ENCODE measurements around the gene TTYH3. TPM values are rescaled to one million over a fixed set of nuclear protein-coding genes. Genes with fewer than 3 reads are reported as not detected.

TTYH3 gene
- total and polyA plus RNA-seq, 2 of the 13 experiments (the other 11 are each of a cell fraction or from before 2014, with no cell fraction given): 26.3 to 50.0 TPM

- TF ChIP-seq NAIF1 (CRISPR knock-in tag; IDR thresholded peaks at IDR 0.05; ENCODE audit: borderline replicate concordance) (peak; percentile 53; the same call in 1 of the 2 replicates), HNRNPLL (IDR thresholded peaks at IDR 0.05; ENCODE audit: low read depth, low read length, poor library complexity, severe bottlenecking) (peak; percentile 18), ZNF576 (CRISPR knock-in tag; IDR thresholded peaks at IDR 0.05) (0 out of 2 replicates have a peak, but pooled peaks have one; percentile 58), FOXP1 (IDR thresholded peaks at IDR 0.05) (no peak), FOXP1 (CRISPR knock-in tag; IDR thresholded peaks at IDR 0.05) (peak; percentile 55), TFAP4 (IDR thresholded peaks at IDR 0.05; ENCODE audit: borderline replicate concordance, low read depth) (peak; percentile 87), ZNF3 (CRISPR knock-in tag; IDR thresholded peaks at IDR 0.05) (no peak), ZBTB21 (CRISPR knock-in tag; IDR thresholded peaks at IDR 0.05) (0 out of 2 replicates have a peak, but pooled peaks have one; percentile 30), GLI4 (CRISPR knock-in tag; IDR thresholded peaks at IDR 0.05; ENCODE audit: borderline replicate concordance) (peak; percentile 96; the same call in 1 of the 2 replicates), SRSF9 (IDR thresholded peaks at IDR 0.05; ENCODE audit: borderline replicate concordance, insufficient read depth, low read depth, low read length, poor library complexity, severe bottlenecking) (no peak), SIX4 (CRISPR knock-in tag; IDR thresholded peaks at IDR 0.05) (0 out of 2 replicates have a peak, but pooled peaks have one; percentile 37), SPEN (CRISPR knock-in tag; IDR thresholded peaks at IDR 0.05; ENCODE audit: low read depth) (peak; percentile 93), ZBTB43 (CRISPR knock-in tag; conservative IDR thresholded peaks at IDR 0.05) (peak; percentile 89), ZNF12 (CRISPR knock-in tag; IDR thresholded peaks at IDR 0.05) (no peak; the same call in 1 of the 2 replicates), SRY (CRISPR knock-in tag; IDR thresholded peaks at IDR 0.05) (peak; percentile 60; the same call in 1 of the 2 replicates), ZMYM2 (CRISPR knock-in tag; IDR thresholded peaks at IDR 0.05) (peak; percentile 87), ZNF569 (CRISPR knock-in tag; IDR thresholded peaks at IDR 0.05; ENCODE audit: borderline replicate concordance) (0 out of 2 replicates have a peak, but pooled peaks have one; percentile 2), HNRNPK (IDR thresholded peaks at IDR 0.05; ENCODE audit: low read depth, low read length, poor library complexity, severe bottlenecking) (peak; percentile 74), NFRKB (IDR thresholded peaks at IDR 0.05) (no peak), IRF1 (CRISPR knock-in tag; IDR thresholded peaks at IDR 0.05; ENCODE audit: low read depth) (no peak), ZNF496 (CRISPR knock-in tag; IDR thresholded peaks at IDR 0.05; ENCODE audit: insufficient replicate concordance) (no peak), ZNF780A (CRISPR knock-in tag; IDR thresholded peaks at IDR 0.05) (peak; percentile 73; the same call in 1 of the 2 replicates), RBFOX2 (IDR thresholded peaks at IDR 0.05; ENCODE audit: low read depth, low read length) (0 out of 2 replicates have a peak, but pooled peaks have one; percentile 39), JUND (CRISPR knock-in tag; IDR thresholded peaks at IDR 0.05) (0 out of 2 replicates have a peak, but pooled peaks have one; percentile 42)
Measured at GRCh38 chr7:2663121-2663886, 31.5 kb downstream of the TTYH3 start (continued).

Measured in HepG2 (cell line).